Gastroesophageal sphincter (tissue), 3 donors: ENCODE data around the gene ZDHHC11.
"Not testable (repeated sequence)": the region's sequence is repeated elsewhere in the genome, so short reads cannot be mapped to it uniquely, and the experiment has no call there.

Experiments used
- CTCF ChIP-seq, 4 experiments: fragments of 200-600 bp in 2 of 4; fragments of 450-650 bp in 2 of 4; sonication (generic) in 1 of 4; IDR thresholded peaks; one replicate each; pipeline ENCODE4 v1.5.1; 2017 to 2019; ENCODE audit warnings: antibody characterized with exemption in 4 of 4, mild to moderate bottlenecking in 2 of 4, moderate library complexity in 2 of 4
- POLR2A ChIP-seq, 2 donors: fragments of 450-650 bp; IDR thresholded peaks; one replicate each; pipeline ENCODE4 v1.6.1; 2017; ENCODE audit warnings: antibody characterized with exemption in 2 of 2, mild to moderate bottlenecking in 2 of 2, moderate library complexity in 1 of 2
- POLR2AphosphoS5 ChIP-seq: sonication (generic); formaldehyde crosslinking; IDR thresholded peaks from one replicate; pipeline ENCODE4 v1.6.1; 2017; ENCODE audit warnings: antibody characterized with exemption

GRCh38 chr5:751992-752391 lies 98.8 kb downstream of the ZDHHC11 start:
- not testable (repeated sequence) for TF ChIP-seq CTCF (IDR thresholded peaks at IDR 0.05); POLR2A (IDR thresholded peaks at IDR 0.05); POLR2AphosphoS5
